Activated T-cell treated with anti-CD3 and anti-CD28 coated beads for 4 hours (primary cell): ENCODE measurements around the gene LILRB2.
"Not testable (repeated sequence)": the region's sequence is repeated elsewhere in the genome, so short reads cannot be mapped to it uniquely, and the experiment has no call there.

Experiments used
- DNase-seq: peaks from one replicate; pipeline ENCODE4 v3.0.0-alpha.2; 2020

LILRB2 gene

GRCh38 chr19:54239491-54240371 lies 41.2 kb downstream of the LILRB2 start:
- not testable (repeated sequence) for DNase-seq

GRCh38 chr19:54233941-54234340 lies 47.0 kb downstream of the LILRB2 start:
- no peak for DNase-seq

GRCh38 chr19:54231077-54231931 lies 49.6 kb downstream of the LILRB2 start:
- DNase-seq, result peak; percentile 84

GRCh38 chr19:54230031-54230430 lies 50.9 kb downstream of the LILRB2 start:
- DNase-seq, result no peak

GRCh38 chr19:54229146-54229545 lies 51.8 kb downstream of the LILRB2 start:
- no peak for DNase-seq

GRCh38 chr19:54224619-54225018 lies 56.3 kb downstream of the LILRB2 start:
- DNase-seq, result not testable (repeated sequence)

GRCh38 chr19:54223937-54224281 lies 57.0 kb downstream of the LILRB2 start:
- DNase-seq, result not testable (repeated sequence)
